ENCODE results near the gene THBS1.

Gene THBS1

GRCh38 chr15:39580485-39581241 is at the start of gene THBS1:
Gene THBS1, plus strand, starts transcription at chr15:39581079. Its CDS starts 779 bp downstream, at chr15:39581858.
- DNase-seq (ENCODE audit: low spot score), result no peak

GRCh38 chr15:39534996-39535395 is 45.9 kb upstream of the THBS1 start:
- DNase-seq (ENCODE audit: low spot score), result no peak

- no peak for DNase-seq (ENCODE audit: low spot score)
These were observed 45.4 kb upstream of the THBS1 start for GRCh38 chr15:39535466-39535865.

GRCh38 chr15:39538936-39539335 is 41.9 kb upstream of the THBS1 start:
- no peak for DNase-seq (ENCODE audit: low spot score)

DNA sequence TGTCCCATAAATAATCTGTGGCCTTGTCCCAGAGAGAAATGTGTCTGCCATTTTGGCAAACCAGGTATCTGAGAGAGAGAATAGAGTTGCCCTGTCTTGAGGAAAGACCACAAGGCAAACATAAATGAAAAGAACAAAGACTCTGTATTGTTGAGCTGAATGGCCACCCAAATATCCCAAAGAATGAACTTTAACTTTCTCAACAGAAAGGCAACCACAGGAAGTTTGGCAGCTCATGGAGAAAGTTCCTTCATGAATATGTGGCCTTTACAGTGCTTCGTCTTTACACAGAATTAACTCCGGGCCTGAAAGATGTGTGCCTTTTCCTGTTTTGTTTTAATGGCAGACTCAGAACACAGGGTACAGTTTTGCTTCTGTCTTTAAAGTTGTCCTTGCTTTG is 41.4 kb upstream of the THBS1 start:
- DNase-seq (ENCODE audit: low spot score), result no peak

DNA sequence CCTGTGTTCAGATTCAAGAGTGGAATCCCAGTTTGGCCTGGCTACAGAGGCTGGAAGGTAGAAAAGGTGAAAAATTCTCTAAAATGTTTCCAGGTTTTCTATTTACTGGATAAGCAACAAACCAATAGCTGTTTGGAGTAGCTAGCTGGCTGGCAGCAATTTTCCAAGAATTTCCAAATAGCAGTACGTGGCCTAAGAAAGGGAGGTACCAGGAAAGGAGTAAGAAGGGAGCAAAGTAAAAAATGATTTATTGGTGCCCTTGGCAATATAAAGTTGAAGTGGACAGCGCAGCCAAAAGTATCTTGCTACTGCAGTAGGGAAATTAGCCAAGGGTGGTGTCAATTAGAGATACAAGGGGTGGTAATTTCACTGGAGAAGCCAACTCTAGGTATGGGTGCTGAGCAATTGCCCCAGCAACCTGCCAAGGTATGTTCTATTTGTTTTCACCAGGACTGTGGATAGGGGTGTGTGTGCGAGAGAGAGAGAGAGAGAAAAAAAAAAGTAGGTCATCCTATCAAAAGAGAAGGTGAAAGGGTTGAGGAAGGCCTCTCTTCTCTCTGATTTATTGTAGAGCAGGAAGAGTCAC is 40.8 kb upstream of the THBS1 start:
- DNase-seq (ENCODE audit: low spot score), result no peak

DNA sequence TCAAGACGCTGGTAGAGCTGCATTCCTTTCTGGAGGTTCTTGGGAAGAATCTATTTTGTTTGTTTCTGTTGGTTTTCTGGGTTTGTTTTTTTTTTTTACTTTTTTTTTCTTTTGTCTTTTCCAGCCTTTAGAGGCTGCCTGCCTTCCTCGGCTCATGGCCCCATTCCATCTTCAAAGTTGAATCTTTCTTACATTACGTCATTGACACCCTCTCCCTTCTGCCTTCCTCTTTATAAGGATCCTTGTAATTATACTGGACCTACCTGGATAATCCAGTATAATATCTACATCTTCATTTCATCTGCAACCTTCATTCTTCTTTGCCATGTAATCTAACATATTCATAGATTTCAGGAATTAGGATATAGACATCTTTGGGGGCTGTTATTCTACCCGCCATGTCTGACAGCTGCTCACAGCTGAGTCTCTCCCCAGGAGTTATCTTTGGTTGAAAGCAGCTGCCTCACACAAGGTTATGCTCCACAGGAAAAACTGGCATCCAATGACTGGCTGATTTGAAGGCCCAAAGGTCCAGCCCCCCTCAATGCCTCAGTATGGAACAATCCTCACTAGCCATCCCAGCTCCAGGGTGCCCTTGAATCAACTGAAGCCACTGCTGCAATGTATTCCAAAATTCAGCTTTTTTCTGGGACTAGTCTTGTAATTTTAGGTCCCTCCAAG is 38.4 kb upstream of the THBS1 start:
- no peak for DNase-seq (ENCODE audit: low spot score)

GRCh38 chr15:39543651-39544050 is 37.2 kb upstream of the THBS1 start:
- no peak for DNase-seq (ENCODE audit: low spot score)

DNA sequence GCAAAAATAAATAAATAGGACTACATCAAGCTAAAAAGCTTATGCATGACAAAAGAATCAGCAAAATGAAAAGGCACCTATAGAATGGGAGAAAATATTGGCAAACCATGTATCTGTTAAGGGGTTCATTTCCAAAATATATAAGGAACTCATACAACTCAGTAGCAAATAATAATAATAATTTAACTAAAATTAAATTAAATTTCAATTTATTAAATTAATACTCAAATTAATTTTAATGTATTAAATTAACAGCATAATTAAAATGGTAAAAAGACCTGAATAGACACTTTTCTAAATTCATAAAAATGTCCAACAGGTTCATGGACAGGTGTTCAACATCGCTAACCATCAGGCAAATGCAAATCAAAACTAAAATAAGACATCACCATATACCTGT is 34.0 kb upstream of the THBS1 start:
- no peak for DNase-seq (ENCODE audit: low spot score)

DNA sequence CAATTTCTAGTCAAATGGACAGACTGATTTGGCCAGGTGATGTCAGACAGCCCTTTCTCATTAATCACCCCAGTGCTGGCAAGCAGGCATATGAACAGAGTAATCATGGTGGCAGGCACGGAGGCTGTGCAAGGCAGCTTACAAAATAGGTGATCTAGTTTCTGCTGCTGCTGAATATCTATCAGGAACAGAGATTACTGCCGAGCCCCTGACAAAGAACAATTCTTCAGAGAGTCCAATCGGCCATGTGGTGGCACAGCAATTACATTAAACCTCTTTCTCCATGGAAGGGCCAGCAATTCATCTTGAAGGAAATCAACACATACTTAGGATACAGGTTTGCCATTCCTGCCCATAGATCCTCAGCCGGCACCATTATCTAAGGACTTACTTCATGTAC is 32.3 kb upstream of the THBS1 start:
- DNase-seq (ENCODE audit: low spot score), result no peak

- DNase-seq (ENCODE audit: low spot score), result no peak
These were observed 31.0 kb upstream of the THBS1 start for GRCh38 chr15:39549912-39550311.

DNA sequence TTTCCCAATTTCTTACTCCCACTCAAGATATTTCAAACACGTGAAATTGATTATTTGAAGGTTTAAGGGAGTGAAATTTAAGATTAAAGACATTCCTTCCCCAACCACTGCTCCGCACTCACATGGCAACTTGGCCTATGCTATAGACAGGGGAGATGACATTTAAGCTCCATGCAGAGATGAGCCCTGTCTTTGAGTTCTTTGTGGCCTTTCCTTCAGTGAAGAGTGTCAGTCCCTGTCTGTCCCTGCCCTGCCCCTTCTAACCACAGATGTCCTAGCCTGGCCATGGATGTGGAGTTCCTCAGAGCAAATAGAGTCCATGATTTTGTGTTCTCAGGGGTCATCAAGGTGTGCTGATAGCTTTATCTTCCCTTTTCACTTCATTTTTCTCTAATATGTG is 29.4 kb upstream of the THBS1 start:
- no peak for DNase-seq (ENCODE audit: low spot score)

- DNase-seq (ENCODE audit: low spot score), result no peak
These were observed 28.3 kb upstream of the THBS1 start for GRCh38 chr15:39552556-39552955.

- no peak for DNase-seq (ENCODE audit: low spot score)
These were observed 26.8 kb upstream of the THBS1 start for GRCh38 chr15:39553947-39554693.

DNA sequence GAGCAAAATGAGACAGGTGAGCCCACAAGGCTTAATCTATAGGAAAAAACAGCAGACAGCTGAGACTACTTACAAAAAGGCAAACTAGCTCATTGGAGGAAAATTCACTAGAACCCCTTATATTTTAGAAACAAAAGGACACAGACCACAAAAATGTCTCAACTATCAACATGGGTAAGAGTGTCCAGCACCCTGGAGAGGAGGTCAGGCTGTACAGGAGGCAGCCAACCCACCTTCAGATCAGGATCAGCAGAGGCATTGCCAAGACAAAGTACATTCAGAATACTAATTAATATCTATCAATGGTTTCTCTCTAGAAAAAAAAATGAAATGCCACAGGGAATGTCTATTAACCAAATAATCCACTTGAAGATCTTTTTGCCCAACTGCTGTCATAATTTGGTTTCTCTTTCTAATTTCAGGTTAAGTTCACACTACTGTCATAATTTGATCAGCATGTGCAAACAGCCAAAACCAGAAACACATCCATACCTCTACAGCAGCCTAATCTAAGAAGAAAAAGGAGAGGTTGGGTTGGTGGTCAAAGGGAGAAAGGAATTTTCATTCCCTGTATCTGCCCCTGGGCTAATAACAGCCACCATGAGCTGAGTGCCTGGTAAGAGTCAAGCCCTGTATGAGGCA is 26.0 kb upstream of the THBS1 start:
- no peak for DNase-seq (ENCODE audit: low spot score)

DNA sequence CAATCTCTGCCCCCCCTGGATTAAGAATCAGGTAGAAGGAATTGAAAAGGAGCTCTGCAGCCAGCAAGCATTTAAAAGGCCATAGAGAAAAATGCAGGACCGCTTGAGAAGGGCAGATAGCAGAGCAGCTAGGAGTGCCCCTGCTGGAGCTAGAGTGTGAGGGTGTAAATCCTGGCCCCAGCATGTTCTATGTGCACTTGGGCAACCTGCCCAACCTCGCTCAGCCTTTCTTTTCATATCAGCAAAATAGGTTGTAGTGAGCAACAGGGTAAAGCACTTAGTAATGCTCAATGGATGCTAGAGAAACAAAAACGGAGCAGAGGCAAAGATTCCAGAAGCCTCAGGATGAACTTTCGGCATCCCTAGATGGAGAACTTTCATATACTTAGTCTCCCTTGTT is 25.0 kb upstream of the THBS1 start:
- no peak for DNase-seq (ENCODE audit: low spot score)

GRCh38 chr15:39556461-39556860 is 24.4 kb upstream of the THBS1 start:
- no peak for DNase-seq (ENCODE audit: low spot score)

GRCh38 chr15:39558421-39558820 is 22.5 kb upstream of the THBS1 start:
- no peak for DNase-seq (ENCODE audit: low spot score)

DNA sequence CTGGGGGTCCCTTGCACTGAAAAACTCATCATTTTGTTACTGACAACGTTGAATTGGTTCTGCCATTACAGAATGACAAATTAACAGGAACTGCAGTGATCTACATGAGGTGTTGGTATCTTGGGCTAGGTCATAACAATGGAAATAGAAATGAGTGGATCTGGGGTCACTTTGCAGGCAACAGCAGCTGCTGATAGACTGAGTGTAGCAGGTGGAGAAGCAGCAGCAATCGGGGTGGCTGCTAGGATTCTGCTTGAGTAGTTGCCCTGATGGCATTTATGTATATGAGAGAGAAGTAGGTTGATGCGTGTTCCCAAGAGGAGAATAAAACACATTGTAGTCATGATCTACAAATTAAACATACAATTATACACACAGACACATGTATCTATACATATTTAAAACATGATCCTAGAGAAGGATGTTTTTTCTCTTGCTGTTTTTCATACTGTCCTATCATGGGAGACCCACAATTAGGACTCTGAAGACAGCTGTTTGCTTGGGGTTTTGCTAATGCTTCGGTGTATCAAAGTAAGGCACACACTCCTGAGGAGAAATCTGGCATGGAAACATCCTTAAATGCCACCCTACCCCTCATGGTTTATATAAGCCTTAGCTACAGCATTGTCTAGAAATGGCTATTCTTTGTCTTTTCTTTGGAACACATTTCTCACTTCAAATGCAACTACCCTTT is 15.8 kb upstream of the THBS1 start:
- DNase-seq (ENCODE audit: low spot score), result no peak

DNA sequence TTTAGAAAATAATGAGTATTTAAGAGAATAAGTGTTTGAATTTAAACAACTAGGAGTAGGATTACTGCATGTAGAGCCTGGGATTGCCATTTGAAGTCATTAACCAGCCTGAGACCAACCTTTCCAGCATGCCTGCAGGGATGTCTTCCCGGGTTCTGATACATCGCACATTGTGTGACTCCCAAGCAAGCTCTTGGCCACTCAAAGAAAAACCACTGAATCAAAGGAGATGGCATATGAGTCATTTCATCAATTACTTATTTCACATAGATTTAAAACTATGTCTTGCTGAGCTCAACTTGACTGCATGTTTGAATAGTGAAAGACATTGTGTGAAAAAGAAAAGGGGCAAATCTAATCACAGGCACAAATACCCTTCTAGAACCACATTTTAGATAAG is 15.0 kb upstream of the THBS1 start:
- no peak for DNase-seq (ENCODE audit: low spot score)

- DNase-seq (ENCODE audit: low spot score), result no peak
These were observed 7.6 kb upstream of the THBS1 start for GRCh38 chr15:39573287-39573686.

- no peak for DNase-seq (ENCODE audit: low spot score)
These were observed 7.0 kb upstream of the THBS1 start for GRCh38 chr15:39573844-39574243.

All from globus pallidus (tissue), 1 donor.